Measurements from ENCODE around the gene FKBP1C.
"Not testable (repeated sequence)": the region's sequence is repeated elsewhere in the genome, so short reads cannot be mapped to it uniquely, and the experiment has no call there.

The FKBP1C gene

DNA sequence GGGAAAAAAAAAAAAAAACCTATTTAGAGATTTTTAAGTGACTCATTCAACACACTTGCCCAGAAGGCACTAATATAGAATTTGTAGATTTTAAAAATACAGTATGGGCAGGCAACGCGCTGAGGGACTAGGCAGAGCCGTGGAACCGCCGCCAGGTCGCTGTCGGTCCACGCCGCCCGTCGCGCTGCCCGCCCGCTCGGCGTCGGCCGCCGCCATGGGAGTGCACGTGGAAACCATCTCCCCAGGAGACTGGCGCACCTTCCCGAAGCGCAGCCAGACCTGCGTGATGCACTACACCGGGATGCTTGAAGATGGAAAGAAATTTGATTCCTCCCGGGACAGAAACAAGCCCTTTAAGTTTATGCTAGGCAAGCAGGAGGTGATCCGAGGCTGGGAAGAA, at the start of gene FKBP1C:
Gene FKBP1C, plus strand, starts transcription at position 127 of the 400 bp plus-strand sequence.
- H3K4me1 Mint-ChIP-seq, H3K4me3 Mint-ChIP-seq: not testable (repeated sequence)

DNA sequence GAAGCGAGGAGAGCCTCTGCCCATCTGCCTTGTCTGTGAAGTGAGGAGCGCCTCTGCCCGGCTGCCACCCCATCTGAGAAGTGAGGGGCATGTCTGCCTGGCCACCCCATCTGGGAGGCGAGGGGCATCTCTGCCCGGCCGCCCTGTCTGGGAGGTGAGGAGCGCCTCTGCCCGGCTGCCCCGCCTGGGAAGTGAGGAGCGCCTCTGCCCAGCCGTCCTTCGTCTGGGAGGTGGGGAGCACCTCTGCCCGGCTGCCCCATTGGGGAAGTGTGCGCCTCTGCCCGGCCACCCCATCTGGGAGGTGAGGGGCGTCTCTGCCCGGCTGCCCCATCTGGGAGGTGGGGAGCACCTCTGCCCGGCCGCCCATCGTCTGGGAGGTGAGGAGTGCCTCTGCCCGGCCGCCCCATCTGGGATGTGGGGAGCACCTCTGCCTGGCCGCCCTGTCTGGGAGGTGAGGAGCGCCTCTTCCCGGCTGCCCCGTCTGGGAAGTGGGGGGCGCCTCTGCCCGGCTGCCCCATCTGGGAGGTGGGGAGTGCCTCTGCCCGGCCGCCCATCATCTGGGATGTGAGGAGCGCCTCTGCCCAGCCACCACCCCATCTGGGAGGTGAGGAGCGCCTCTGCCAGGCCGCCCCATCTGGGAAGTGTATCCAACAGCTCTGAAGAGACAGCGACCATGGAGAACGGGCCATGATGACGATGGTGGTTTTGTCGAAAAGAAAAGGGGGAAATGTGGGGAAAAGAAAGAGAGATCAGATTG, 47.0 kb upstream of the FKBP1C start:
- DNase-seq, H3K27ac Mint-ChIP-seq, H3K4me3 Mint-ChIP-seq, H3K27me3 Mint-ChIP-seq, H3K4me1 Mint-ChIP-seq, H3K36me3 Mint-ChIP-seq, CTCF ChIA-PET: not testable (repeated sequence)
- peaks cover 15% of the 10 kb centered on the region for H3K9me3 Mint-ChIP-seq

More for the DNA sequence above, at the start of gene FKBP1C:
- DNase-seq, CTCF ChIA-PET, H3K36me3 Mint-ChIP-seq, H3K27me3 Mint-ChIP-seq, H3K27ac Mint-ChIP-seq: not testable (repeated sequence)
- peaks cover 22% of the 10 kb centered on the region for H3K9me3 Mint-ChIP-seq

DNA sequence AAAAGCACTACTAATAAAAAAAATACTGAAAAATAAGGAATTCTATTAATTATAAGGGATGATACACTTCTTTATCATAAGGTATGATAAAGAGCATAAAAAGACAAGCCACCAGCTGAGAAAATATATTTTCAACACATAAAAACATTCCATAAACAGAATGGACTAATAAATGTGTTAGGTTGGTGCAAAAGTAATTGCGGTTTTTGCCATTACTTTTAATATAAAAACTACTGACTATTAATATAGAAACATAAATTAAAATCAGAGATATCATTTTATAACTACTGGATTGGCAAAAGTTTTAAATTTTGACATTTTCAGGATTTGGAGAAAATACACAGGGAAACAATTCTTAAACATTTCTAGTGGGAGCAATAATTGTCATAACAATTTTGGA, 37.1 kb upstream of the FKBP1C start:
- no peak overlapping the region for H3K27ac Mint-ChIP-seq
- H3K4me3 Mint-ChIP-seq = no peak overlapping the region
- H3K27me3 Mint-ChIP-seq = no peaks in the 10 kb centered on the region
- no peaks in the 10 kb centered on the region for H3K9me3 Mint-ChIP-seq
- no peaks in the 10 kb centered on the region for H3K4me1 Mint-ChIP-seq
- CTCF ChIA-PET = no interaction called here
- no peaks in the 10 kb centered on the region for H3K36me3 Mint-ChIP-seq
- no peak for DNase-seq

DNA sequence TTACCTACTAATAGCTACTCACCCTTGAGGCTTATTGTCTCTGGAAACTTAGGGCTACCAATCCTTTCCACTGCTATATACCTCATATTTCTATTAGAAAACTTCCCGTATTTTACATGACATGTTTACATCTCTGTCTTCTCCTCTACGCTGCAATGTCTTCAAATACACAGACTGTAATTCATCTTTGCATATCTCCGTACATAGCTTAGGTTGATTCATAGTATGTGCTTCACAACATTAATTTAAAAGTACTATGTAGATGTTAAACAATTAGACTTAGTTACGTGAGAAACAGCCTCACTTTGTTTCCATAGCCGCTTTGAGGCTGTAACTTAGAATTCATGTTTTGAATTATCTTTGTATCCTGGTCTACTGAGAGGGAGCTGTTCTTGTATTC, 35.1 kb upstream of the FKBP1C start:
- Mint-ChIP-seq H3K36me3 (no peaks in the 10 kb centered on the region), H3K4me3 (no peak overlapping the region), H3K4me1 (no peaks in the 10 kb centered on the region), H3K9me3 (no peaks in the 10 kb centered on the region), H3K27ac (no peak overlapping the region), H3K27me3 (no peaks in the 10 kb centered on the region)
- CTCF ChIA-PET = no interaction called here
- no peak for DNase-seq

DNA sequence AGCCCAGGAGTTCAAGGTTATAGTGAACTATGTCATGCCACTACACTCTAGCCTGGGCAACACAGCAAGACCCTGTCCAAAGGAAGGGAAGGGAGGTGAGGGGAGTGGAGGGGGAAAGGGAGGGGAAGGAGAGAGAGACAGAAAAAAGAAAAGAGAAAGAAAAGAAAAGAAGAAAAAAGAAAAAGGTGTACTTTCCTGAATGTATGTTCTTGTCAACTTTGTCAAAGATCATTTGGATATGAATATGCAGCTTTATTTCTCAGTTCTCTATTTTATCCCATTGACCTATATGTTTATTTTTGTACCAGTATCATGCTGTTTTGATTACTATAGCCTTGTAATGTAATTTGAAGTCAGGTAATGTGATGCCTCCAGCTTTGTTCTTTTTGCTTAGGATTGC, 30.9 kb upstream of the FKBP1C start:
- Mint-ChIP-seq H3K9me3 (no peaks in the 10 kb centered on the region), H3K27me3 (no peaks in the 10 kb centered on the region), H3K4me3 (no peak overlapping the region), H3K27ac (no peak overlapping the region), H3K4me1 (no peaks in the 10 kb centered on the region), H3K36me3 (no peaks in the 10 kb centered on the region)
- CTCF ChIA-PET = no interaction called here
- no peak for DNase-seq

DNA sequence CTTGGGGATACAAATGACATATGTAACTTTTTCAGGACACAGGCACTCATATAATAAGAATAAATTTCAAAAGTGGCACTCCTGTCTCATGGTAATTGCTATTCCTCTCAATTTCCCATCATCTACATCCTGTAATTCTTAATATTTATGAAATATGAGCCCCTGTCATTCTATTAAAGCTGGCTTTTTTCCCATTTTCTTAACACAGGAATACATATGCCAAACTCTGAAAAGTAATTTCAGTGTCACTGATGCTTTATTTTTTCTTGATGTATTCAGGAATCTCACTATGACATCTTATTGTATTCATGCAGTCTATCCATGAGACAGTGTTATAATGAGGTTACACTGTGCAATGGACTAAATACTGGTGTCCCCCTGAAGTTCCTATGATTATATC, 24.3 kb upstream of the FKBP1C start:
- Mint-ChIP-seq H3K27me3 (no peaks in the 10 kb centered on the region), H3K4me3 (no peak overlapping the region), H3K9me3 (no peaks in the 10 kb centered on the region), H3K27ac (no peak overlapping the region), H3K36me3 (no peaks in the 10 kb centered on the region), H3K4me1 (no peaks in the 10 kb centered on the region)
- CTCF ChIA-PET = no interaction called here
- no peak for DNase-seq

DNA sequence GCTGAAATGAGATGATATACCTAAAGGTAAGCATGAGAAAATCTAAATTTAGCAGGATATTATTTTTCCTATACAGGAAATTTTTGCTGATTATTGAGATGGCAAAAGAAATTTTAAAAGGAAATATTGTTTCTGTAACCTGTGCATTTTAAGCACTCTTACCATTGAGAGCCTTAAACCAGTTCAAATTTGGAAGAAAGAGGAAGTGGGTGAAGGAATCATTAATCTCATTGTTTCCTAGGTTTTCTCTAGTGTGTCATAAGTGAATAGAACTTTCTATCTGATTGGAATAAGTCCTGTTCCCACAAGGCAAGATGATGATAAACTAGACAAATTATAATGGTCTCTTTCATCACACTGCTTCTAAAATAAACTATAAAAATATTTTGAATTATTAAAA, 22.4 kb upstream of the FKBP1C start:
- CTCF ChIA-PET = no interaction called here
- no peaks in the 10 kb centered on the region for H3K27me3 Mint-ChIP-seq
- H3K4me1 Mint-ChIP-seq = no peaks in the 10 kb centered on the region
- no peak for DNase-seq
- H3K27ac Mint-ChIP-seq = no peak overlapping the region
- H3K9me3 Mint-ChIP-seq = no peaks in the 10 kb centered on the region
- H3K4me3 Mint-ChIP-seq = no peak overlapping the region
- no peaks in the 10 kb centered on the region for H3K36me3 Mint-ChIP-seq

DNA sequence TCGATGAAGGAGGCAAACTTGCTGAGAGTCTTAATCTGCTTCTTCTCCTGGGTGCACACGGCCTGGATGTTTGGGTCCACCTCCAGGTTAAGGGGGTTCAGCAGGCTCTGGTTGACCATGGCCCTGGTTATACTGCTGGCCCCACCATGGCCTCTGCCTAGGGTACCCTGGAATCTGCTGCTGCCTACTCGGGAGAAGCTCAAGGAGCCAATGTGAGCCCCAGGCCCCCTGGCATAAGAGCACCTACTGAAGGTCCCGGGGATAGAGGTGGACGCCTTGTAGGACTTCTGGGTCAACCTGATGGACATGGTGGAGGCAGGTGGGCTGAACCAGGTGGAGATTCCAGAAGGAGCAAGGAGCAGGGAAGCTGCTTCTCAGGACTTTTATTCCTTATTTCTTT, 17.9 kb upstream of the FKBP1C start:
- Mint-ChIP-seq H3K27ac (no peak overlapping the region), H3K9me3 (no peaks in the 10 kb centered on the region), H3K27me3 (no peaks in the 10 kb centered on the region), H3K36me3 (no peaks in the 10 kb centered on the region), H3K4me1 (no peaks in the 10 kb centered on the region), H3K4me3 (no peak overlapping the region)
- no peak for DNase-seq
- CTCF ChIA-PET = no interaction called here

DNA sequence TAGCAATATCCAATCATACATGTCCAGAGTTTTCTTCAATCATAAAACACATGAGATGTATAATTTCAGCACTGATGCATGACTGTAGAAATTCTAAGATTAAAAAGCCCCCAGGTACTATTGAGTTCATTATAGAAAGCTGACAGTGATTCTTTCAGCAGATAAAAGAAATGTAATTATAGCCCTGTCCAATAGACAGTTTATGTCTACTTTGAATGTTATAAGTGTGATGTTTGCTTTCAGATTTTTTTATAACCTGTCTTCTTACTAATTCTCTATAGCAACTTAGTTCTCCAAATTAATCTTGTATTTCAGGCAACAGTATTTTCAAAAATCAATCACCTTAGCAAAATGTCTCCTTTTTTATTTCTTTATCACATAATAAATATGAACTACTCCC, 13.5 kb upstream of the FKBP1C start:
- H3K4me3 Mint-ChIP-seq = no peak overlapping the region
- CTCF ChIA-PET = no interaction called here
- no peaks in the 10 kb centered on the region for H3K36me3 Mint-ChIP-seq
- no peaks in the 10 kb centered on the region for H3K4me1 Mint-ChIP-seq
- no peak for DNase-seq
- no peaks in the 10 kb centered on the region for H3K27me3 Mint-ChIP-seq
- H3K9me3 Mint-ChIP-seq = peaks cover 3% of the 10 kb centered on the region
- H3K27ac Mint-ChIP-seq = no peak overlapping the region

DNA sequence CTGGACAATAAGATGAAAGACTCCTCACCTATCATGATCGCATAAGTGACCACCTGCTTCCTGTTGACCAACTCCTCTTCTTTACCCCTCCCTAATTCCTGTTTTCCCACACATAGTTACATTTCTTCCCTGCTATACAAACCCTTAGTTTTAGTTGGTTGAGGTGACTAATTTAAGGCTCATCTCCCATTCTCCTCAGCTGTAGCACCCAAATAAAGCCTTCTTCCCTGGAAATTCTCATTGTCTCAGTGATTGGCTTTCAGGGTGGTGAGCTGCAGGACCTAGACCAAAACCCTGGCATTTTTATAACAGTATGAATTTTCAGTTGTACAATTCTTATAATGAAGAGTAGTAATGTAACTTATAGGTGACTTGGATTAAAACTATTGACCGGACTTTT, 2.1 kb downstream of the FKBP1C start:
- H3K27me3 Mint-ChIP-seq = no peaks in the 10 kb centered on the region
- H3K4me3 Mint-ChIP-seq = no peak overlapping the region
- H3K27ac Mint-ChIP-seq = no peak overlapping the region
- DNase-seq = no peak
- no peaks in the 10 kb centered on the region for H3K4me1 Mint-ChIP-seq
- peaks cover 19% of the 10 kb centered on the region for H3K9me3 Mint-ChIP-seq
- CTCF ChIA-PET = no interaction called here
- H3K36me3 Mint-ChIP-seq = no peaks in the 10 kb centered on the region

DNA sequence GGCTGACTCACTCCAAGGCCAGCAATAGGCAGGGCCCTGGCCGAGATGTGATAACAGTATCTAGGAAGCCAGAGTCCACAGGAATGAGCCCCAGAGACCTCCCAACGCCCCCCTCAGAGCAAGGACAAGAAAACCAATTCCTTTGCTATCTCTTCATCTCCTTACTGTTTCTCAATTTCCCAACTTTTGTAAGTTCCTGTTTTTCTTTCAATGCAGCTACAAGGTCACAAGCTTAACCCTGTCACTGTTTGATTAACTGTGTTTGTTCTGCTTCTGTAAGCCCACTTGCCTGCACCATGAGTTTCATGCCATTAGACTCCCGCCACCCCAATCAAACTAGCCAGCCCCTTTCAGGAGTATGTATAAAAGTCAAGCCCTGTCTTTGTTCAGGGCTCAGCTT, 3.5 kb downstream of the FKBP1C start:
- no peaks in the 10 kb centered on the region for H3K27me3 Mint-ChIP-seq
- no peak for DNase-seq
- CTCF ChIA-PET = no interaction called here
- no peak overlapping the region for H3K27ac Mint-ChIP-seq
- no peaks in the 10 kb centered on the region for H3K36me3 Mint-ChIP-seq
- H3K4me3 Mint-ChIP-seq = no peak overlapping the region
- no peaks in the 10 kb centered on the region for H3K4me1 Mint-ChIP-seq
- peaks cover 19% of the 10 kb centered on the region for H3K9me3 Mint-ChIP-seq

DNA sequence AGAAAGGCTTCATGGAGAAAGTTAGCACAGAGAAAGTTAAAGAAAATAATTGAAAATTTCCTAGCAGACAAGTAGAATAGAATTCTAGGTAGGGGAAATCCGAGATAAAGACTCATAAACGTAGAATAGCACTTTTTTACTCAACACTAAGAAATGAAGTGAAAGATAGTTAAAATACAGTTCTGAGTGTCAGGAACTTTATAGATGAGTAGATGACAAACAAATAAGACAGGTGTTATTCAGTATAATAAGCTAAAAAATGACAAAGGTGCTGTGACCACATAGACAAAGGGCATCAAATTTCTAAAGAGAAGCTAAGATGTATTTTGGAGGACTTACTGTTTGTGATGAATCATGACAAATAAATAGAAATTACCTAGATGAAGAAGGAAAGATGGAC, 12.9 kb downstream of the FKBP1C start:
- no peak overlapping the region for H3K4me3 Mint-ChIP-seq
- no peaks in the 10 kb centered on the region for H3K36me3 Mint-ChIP-seq
- peaks cover 2% of the 10 kb centered on the region for H3K9me3 Mint-ChIP-seq
- H3K27ac Mint-ChIP-seq = no peak overlapping the region
- CTCF ChIA-PET = interaction anchor here (0.7 kb wide), 1 partner anchor 177 kb away, joined by 3 read pairs; no protein-coding TSS in a partner anchor
- H3K27me3 Mint-ChIP-seq = no peaks in the 10 kb centered on the region
- no peaks in the 10 kb centered on the region for H3K4me1 Mint-ChIP-seq
- DNase-seq = no peak

DNA sequence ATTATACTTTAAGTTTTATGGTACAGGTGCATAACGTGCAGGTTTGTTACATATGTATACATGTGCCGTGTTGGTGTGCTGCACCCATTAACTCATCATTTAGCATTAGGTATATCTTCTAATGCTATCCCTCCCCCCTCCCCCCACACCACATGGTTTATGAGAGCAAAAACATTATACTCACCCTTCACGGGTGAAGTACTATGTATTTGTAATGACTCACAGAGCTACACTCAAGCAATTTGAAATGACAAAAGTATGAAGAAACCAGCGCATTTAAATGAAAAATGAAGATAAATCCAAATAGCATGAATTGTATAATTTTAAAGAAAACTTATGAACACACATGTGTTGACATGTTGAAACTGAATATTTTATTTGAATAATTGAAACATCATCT, 14.7 kb downstream of the FKBP1C start:
- H3K4me3 Mint-ChIP-seq, H3K4me1 Mint-ChIP-seq, H3K9me3 Mint-ChIP-seq, CTCF ChIA-PET, H3K27ac Mint-ChIP-seq, H3K36me3 Mint-ChIP-seq, DNase-seq, H3K27me3 Mint-ChIP-seq: not testable (repeated sequence)

DNA sequence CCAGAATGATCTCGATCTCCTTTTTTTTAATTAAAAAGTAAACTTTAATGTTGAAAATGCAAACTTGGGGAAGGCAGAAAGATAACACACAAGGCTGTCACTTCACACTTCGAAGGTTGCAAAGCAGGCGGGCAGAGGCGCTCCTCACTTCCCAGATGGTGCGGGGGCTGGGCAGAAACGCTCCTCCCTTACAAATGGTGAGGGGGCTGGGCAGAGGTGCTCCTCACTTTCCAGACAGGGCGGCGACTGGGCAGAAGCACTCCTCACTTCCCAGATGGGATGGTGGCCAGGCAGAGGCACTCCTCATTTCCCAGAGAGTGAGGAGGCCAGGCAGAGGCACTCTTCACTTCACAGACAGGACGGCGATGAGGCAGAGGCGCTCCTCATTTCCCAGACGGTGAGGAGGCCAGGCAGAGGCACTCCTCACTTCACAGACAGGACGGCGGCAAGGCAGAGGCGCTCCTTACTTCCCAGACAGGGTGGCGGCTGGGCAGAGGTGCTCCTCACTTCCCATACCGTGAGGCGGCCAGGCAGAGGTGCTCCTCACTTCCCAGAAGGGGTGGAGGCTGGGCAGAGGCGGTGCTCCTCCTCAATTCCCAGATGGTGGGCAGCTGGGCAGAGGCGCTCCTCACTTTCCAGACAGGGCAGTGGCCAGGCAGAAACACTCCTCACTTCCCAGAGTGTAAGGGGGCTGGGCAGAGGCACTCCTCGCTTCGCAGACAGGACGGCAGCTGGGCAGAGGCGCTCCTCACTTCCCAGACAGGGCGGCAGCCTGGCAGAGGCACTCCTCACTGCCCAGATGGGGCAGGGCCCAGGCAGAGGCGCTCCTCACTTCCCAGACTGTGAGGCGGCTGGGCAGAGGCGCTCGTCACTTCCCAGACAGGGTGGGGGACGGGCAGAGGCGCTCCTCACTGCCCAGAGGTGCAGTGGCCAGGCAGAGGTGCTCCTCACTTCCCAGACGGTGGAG, 16.9 kb downstream of the FKBP1C start:
- H3K36me3 Mint-ChIP-seq, H3K27me3 Mint-ChIP-seq, H3K4me1 Mint-ChIP-seq, H3K27ac Mint-ChIP-seq, H3K4me3 Mint-ChIP-seq, CTCF ChIA-PET, H3K9me3 Mint-ChIP-seq, DNase-seq: not testable (repeated sequence)

DNA sequence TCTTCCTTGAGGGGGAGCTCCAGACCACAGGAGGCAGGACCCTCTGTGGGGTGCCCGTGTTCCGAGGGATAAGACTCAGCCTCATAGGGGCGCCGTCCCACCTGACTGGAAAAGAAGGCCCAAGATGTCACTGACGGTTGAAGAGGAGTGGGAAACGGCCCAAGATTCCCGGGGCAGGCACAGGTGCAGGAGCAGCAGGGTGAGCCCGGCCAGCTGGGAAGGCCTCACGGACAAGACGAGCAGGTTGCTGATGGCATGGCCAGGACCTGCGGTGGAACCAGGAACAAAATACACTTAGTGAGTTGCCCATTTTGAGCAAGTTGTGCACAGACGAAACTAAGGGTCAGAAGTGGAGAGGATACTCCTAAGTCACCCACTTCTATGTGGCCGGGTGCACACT, 18.8 kb downstream of the FKBP1C start:
- H3K4me3 Mint-ChIP-seq, H3K9me3 Mint-ChIP-seq, DNase-seq, H3K4me1 Mint-ChIP-seq, H3K27me3 Mint-ChIP-seq, H3K36me3 Mint-ChIP-seq, CTCF ChIA-PET, H3K27ac Mint-ChIP-seq: not testable (repeated sequence)

Measured in activated naive CD4-positive, alpha-beta T cell treated with anti-CD3 and anti-CD28 coated beads, Interleukin-2, amount 10 ng/mL, durations not matched to agents 7 days and 5 days (primary cell).